GM21360 (cell line): ENCODE results near the gene NDUFA5.
"Not testable (repeated sequence)": the region's sequence is repeated elsewhere in the genome, so short reads cannot be mapped to it uniquely, and the experiment has no call there.

Experiments
- ATAC-seq: cut with Tn5 transposase; IDR thresholded peaks from one replicate; pipeline ENCODE4 v1.9.1; 2021; ENCODE audit warnings: mild to moderate bottlenecking, moderate library complexity; ENCODE audit not compliant: unreplicated experiment

Gene NDUFA5

DNA sequence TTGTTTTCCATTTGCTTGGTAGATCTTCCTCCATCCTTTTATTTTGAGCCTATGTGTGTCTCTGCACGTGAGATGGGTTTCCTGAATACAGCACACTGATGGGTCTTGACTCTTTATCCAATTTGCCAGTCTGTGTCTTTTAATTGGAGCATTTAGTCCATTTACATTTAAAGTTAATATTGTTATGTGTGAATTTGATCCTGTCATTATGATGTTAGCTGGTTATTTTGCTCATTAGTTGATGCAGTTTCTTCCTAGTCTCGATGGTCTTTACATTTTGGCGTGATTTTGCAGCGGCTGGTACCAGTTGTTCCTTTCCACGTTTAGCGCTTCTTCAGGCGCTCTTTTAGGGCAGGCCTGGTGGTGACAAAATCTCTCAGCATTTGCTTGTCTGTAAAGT lies 31.1 kb downstream of the NDUFA5 start:
- ATAC-seq, result not testable (repeated sequence)

- ATAC-seq, result no peak
These were observed 35.6 kb downstream of the NDUFA5 start for GRCh38 chr7:123522066-123522465.

DNA sequence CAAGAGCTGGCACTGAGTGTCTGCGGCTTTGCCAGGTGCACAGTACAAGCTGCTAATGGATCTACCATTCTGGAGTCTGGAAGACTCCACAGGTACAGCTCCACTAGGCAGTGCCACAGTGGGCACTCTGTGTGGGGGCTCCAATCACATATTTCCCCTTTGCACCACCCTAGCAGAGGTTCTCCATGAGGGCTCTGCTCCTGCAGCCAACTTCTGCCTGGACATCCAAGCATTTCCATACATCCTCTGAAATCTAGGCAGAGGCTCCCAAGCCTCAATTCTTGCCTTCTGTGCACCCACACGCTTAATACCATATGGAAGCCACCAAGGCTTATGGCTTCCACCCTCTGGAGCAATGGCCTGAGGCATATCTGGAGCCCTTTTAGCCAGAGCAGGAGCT lies 52.4 kb downstream of the NDUFA5 start:
- no peak for ATAC-seq

DNA sequence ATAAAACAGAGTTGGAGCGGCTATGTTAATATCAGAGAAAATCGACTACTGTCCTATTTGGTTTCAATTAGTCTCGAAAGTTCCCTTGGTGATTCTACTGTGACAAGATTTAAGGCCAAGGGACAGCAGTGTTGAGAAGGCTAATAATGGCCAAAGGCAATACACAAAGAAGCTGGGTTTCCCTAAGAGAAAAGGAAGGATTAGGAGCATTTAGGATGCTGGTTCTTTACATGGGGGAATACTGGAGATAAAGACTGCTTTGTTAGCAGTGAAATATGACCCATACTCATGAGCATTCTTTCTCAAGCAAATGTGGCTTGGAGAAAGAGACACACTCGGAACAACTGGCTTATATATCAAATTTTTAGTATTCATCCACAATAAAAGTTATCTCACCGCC lies 55.4 kb downstream of the NDUFA5 start:
- ATAC-seq, result no peak

GRCh38 chr7:123500878-123501489 lies 56.6 kb downstream of the NDUFA5 start:
- ATAC-seq, result no peak

- no peak for ATAC-seq
These were observed 58.2 kb downstream of the NDUFA5 start for GRCh38 chr7:123499211-123499970.

GRCh38 chr7:123498601-123499000 lies 59.0 kb downstream of the NDUFA5 start:
- ATAC-seq, result no peak

- no peak for ATAC-seq
These were observed 59.6 kb downstream of the NDUFA5 start for GRCh38 chr7:123498031-123498430.

DNA sequence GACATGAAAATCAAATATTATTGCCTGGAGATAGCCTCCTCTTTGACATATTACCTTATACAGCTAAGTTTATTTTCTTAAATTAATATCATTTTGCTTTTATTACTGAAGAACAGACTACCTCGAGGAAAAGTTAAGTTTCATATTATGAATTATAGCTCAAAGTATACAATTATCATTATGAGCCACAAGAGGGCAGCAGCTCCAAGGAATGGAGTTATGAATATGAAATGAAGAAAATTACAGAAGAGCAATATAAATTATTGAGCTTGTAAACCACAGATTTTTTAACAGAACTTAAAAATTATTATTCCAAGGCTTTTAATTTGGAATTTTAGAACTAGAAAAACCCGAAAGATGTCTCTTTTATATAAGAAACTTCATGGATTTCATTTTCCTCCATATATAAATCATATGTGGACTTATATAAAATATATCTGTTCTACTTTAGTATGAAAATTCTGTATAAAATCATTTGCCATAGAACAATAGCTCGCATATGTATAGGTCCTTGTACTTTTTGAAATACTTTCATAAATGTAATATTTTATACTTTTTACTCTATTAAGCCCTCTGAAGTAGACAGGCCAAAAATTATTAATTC lies 63.3 kb downstream of the NDUFA5 start:
- peak; percentile 59 for ATAC-seq

- ATAC-seq, result peak; percentile 93
These were observed 65.1 kb downstream of the NDUFA5 start for GRCh38 chr7:123492485-123492884.
